SK-N-SH treated with all-trans-retinoic acid at 6 μM for 48 hours (cell line): Measurements from ENCODE around the gene ATP10B.

Experiments used
- ARNTL ChIP-seq: fragments of 450-650 bp; formaldehyde crosslinking; IDR thresholded peaks from 2 replicates; pipeline ENCODE4 v1.5.0; 2020; ENCODE audit warnings: low read depth, mild to moderate bottlenecking, moderate library complexity, borderline replicate concordance
- BACH2 ChIP-seq: fragments of 250-450 bp; sonication (Bioruptor Pico); IDR thresholded peaks from 2 replicates; pipeline ENCODE4 v1.9.0; 2021; ENCODE audit warnings: mild to moderate bottlenecking, borderline replicate concordance
- CSDC2 ChIP-seq: fragments of 250-450 bp; sonication (Bioruptor Pico); IDR thresholded peaks from 2 replicates; pipeline ENCODE4 v1.5.0; 2020; ENCODE audit warnings: mild to moderate bottlenecking, moderate library complexity
- PATZ1 ChIP-seq: fragments of 250-450 bp; sonication (Bioruptor Pico); IDR thresholded peaks from 2 replicates; pipeline ENCODE4 v1.8.0; 2020; ENCODE audit warnings: mild to moderate bottlenecking, moderate library complexity, borderline replicate concordance
- RARB ChIP-seq: fragments of 250-450 bp; sonication (Bioruptor Pico); IDR thresholded peaks from 2 replicates; pipeline ENCODE4 v1.8.0; 2021; ENCODE audit warnings: mild to moderate bottlenecking, moderate library complexity
- SNAI2 ChIP-seq: fragments of 250-450 bp; sonication (Bioruptor Pico); IDR thresholded peaks from 2 replicates; pipeline ENCODE4 v1.5.0; 2020; ENCODE audit warnings: mild to moderate bottlenecking, moderate library complexity
- TOX ChIP-seq: fragments of 250-450 bp; sonication (Bioruptor Pico); IDR thresholded peaks from 2 replicates; pipeline ENCODE4 v1.8.0; 2021; ENCODE audit warnings: mild to moderate bottlenecking, moderate library complexity, borderline replicate concordance
- TSHZ2 ChIP-seq: fragments of 250-450 bp; sonication (Bioruptor Pico); IDR thresholded peaks from 2 replicates; pipeline ENCODE4 v1.5.0; 2020; ENCODE audit warnings: mild to moderate bottlenecking, moderate library complexity
- ZFP3 ChIP-seq: fragments of 250-450 bp; sonication (Bioruptor Pico); IDR thresholded peaks from 2 replicates; pipeline ENCODE4 v1.5.0; 2020; ENCODE audit warnings: mild to moderate bottlenecking, moderate library complexity
- ZNF70 ChIP-seq: fragments of 450-650 bp; formaldehyde crosslinking; IDR thresholded peaks from 2 replicates; pipeline ENCODE4 v1.5.0; 2020; ENCODE audit warnings: mild to moderate bottlenecking, moderate library complexity

- TF ChIP-seq ZNF70, result no peak
- no peak for TF ChIP-seq TSHZ2 (CRISPR knock-in tag)
- no peak for TF ChIP-seq SNAI2 (CRISPR knock-in tag)
- no peak for TF ChIP-seq PATZ1 (CRISPR knock-in tag)
- no peak for TF ChIP-seq RARB (CRISPR knock-in tag)
- no peak for TF ChIP-seq BACH2 (CRISPR knock-in tag)
- no peak for TF ChIP-seq TOX (CRISPR knock-in tag)
- no peak for TF ChIP-seq ARNTL
- no peak for TF ChIP-seq CSDC2 (CRISPR knock-in tag)
- no peak for TF ChIP-seq ZFP3 (CRISPR knock-in tag)
Measured at GRCh38 chr5:160846642-160847041, 5.4 kb downstream of the ATP10B start.
